Skeletal muscle cell (primary cell): ENCODE measurements around the gene TOE1.

Source experiments
- DNase-seq: peaks from one replicate; pipeline ENCODE4 v3.0.0-alpha.2; 2010; ENCODE audit warnings: low read depth
- H3K4me3 ChIP-seq: 2 replicates; pipeline ENCODE4 v1.5.1; 2011; ENCODE audit warnings: low read depth, mild to moderate bottlenecking, control low read depth, low read length, moderate library complexity

Gene TOE1

GRCh38 chr1:45325851-45326506, 14.0 kb upstream of the TOE1 start:
- no peak for DNase-seq
- peak overlapping the region; percentile 49 for H3K4me3 ChIP-seq

GRCh38 chr1:45326627-45327623, 13.0 kb upstream of the TOE1 start, which contains the start of gene HPDL:
TSS of gene HPDL (plus strand) at chr1:45326895. CDS start at chr1:45327149, 254 bp downstream.
- DNase-seq, result no peak
- peak within 1 kb of the TSS; percentile 49 for H3K4me3 ChIP-seq

GRCh38 chr1:45327644-45328515, 12.1 kb upstream of the TOE1 start:
- no peak overlapping the region for H3K4me3 ChIP-seq
- DNase-seq, result no peak

GRCh38 chr1:45328680-45329079, 11.3 kb upstream of the TOE1 start:
- H3K4me3 ChIP-seq, result no peak overlapping the region
- DNase-seq, result no peak

- no peak overlapping the region for H3K4me3 ChIP-seq
- no peak for DNase-seq
Measured at GRCh38 chr1:45329445-45329844, 10.5 kb upstream of the TOE1 start.

- no peak overlapping the region for H3K4me3 ChIP-seq
- DNase-seq, result no peak
Measured at GRCh38 chr1:45331436-45332345, 8.3 kb upstream of the TOE1 start.

GRCh38 chr1:45332346-45332720, 7.6 kb upstream of the TOE1 start:
- H3K4me3 ChIP-seq, result no peak overlapping the region
- no peak for DNase-seq

GRCh38 chr1:45334308-45335245, 5.4 kb upstream of the TOE1 start:
- H3K4me3 ChIP-seq, result no peak overlapping the region
- no peak for DNase-seq

- no peak for DNase-seq
- H3K4me3 ChIP-seq, result no peak overlapping the region
Measured at GRCh38 chr1:45335855-45336324, 4.1 kb upstream of the TOE1 start.

- DNase-seq, result no peak
- no peak overlapping the region for H3K4me3 ChIP-seq
Measured at GRCh38 chr1:45337630-45338325, 2.2 kb upstream of the TOE1 start.

- DNase-seq, result no peak
- H3K4me3 ChIP-seq, result peak overlapping the region; percentile 86
Measured at GRCh38 chr1:45340816-45341466, 971 bp downstream of the TOE1 start.

GRCh38 chr1:45344499-45344898, 4.5 kb downstream of the TOE1 start:
- DNase-seq, result no peak
- no peak overlapping the region for H3K4me3 ChIP-seq

- H3K4me3 ChIP-seq, result no peak overlapping the region
- no peak for DNase-seq
Measured at GRCh38 chr1:45345014-45345413, 5.0 kb downstream of the TOE1 start.

GRCh38 chr1:45346473-45346872, 6.5 kb downstream of the TOE1 start:
- DNase-seq, result no peak
- H3K4me3 ChIP-seq, result no peak overlapping the region

- no peak overlapping the region for H3K4me3 ChIP-seq
- DNase-seq, result no peak
Measured at GRCh38 chr1:45348020-45348419, 8.1 kb downstream of the TOE1 start.

GRCh38 chr1:45348609-45348965, 8.6 kb downstream of the TOE1 start:
- no peak for DNase-seq
- H3K4me3 ChIP-seq, result no peak overlapping the region
